NB4 (cell line): ENCODE data around the gene PEX11B.

Experiments
- DNase-seq: peaks from one replicate; pipeline ENCODE4 v3.0.0; 2010; ENCODE audit warnings: low read depth
- H3K4me3 ChIP-seq: one replicate; pipeline ENCODE4 v1.5.1; 2011; ENCODE audit warnings: mild to moderate bottlenecking, low read depth, low read length, moderate library complexity
- CTCF ChIP-seq: IDR thresholded peaks from one replicate; pipeline ENCODE4 v1.5.1; 2012; ENCODE audit warnings: low read depth, low read length
- MAX ChIP-seq: IDR thresholded peaks from 2 replicates; pipeline ENCODE4 v1.6.1; 2011; ENCODE audit warnings: low read depth, low read length
- MYC ChIP-seq: IDR thresholded peaks from 2 replicates; pipeline ENCODE4 v1.6.1; 2011; ENCODE audit warnings: low read depth, low read length
- POLR2A ChIP-seq: IDR thresholded peaks from 2 replicates; pipeline ENCODE4 v1.6.1; 2011; ENCODE audit warnings: mild to moderate bottlenecking; ENCODE audit not compliant: insufficient read length; ENCODE audit errors: extremely low read depth

Gene PEX11B

GRCh38 chr1:145868232-145868631 is 50.3 kb downstream of the PEX11B start:
- no peak for DNase-seq
- TF ChIP-seq MYC = no peak
- TF ChIP-seq CTCF = no peak
- TF ChIP-seq POLR2A = no peak
- no peak for TF ChIP-seq MAX

GRCh38 chr1:145863282-145864018 is 55.1 kb downstream of the PEX11B start:
- no peak overlapping the region for H3K4me3 ChIP-seq
- no peak for TF ChIP-seq POLR2A
- TF ChIP-seq CTCF = no peak
- no peak for TF ChIP-seq MYC
- no peak for TF ChIP-seq MAX
- DNase-seq = no peak

More at GRCh38 chr1:145868232-145868631, 50.3 kb downstream of the PEX11B start:
- H3K4me3 ChIP-seq = no peak overlapping the region
